GM10248 (cell line): ENCODE results near the gene UBE2E3.
"Not testable (repeated sequence)": the region's sequence is repeated elsewhere in the genome, so short reads cannot be mapped to it uniquely, and the experiment has no call there.

Experiments used
- CTCF ChIA-PET: fragments of 300-600 bp; sonication (Branson Sonifier 250); formaldehyde crosslinking; extraction: SDS; loops from one replicate; lab custom pipeline; 2021; ENCODE audit warnings: antibody characterized with exemption; lab: Yijun Ruan, JAX
- POLR2A ChIA-PET: fragments of 350-650 bp; sonication (Branson Sonifier 250); formaldehyde crosslinking; extraction: SDS; loops from one replicate; lab custom pipeline; 2020; ENCODE audit warnings: antibody characterized with exemption; lab: Yijun Ruan, JAX
- DNase-seq: peaks from one replicate; pipeline ENCODE4 v3.0.0; 2012; ENCODE audit errors: extremely low spot score
- TF ChIP-seq, protein P1 (sequence below): IDR thresholded peaks from 2 replicates; pipeline ENCODE4 v1.5.1; 2012; ENCODE audit warnings: mild to moderate bottlenecking, low read depth; ENCODE audit errors: extremely low read depth, missing control alignments, control extremely low read depth

The UBE2E3 gene

DNA sequence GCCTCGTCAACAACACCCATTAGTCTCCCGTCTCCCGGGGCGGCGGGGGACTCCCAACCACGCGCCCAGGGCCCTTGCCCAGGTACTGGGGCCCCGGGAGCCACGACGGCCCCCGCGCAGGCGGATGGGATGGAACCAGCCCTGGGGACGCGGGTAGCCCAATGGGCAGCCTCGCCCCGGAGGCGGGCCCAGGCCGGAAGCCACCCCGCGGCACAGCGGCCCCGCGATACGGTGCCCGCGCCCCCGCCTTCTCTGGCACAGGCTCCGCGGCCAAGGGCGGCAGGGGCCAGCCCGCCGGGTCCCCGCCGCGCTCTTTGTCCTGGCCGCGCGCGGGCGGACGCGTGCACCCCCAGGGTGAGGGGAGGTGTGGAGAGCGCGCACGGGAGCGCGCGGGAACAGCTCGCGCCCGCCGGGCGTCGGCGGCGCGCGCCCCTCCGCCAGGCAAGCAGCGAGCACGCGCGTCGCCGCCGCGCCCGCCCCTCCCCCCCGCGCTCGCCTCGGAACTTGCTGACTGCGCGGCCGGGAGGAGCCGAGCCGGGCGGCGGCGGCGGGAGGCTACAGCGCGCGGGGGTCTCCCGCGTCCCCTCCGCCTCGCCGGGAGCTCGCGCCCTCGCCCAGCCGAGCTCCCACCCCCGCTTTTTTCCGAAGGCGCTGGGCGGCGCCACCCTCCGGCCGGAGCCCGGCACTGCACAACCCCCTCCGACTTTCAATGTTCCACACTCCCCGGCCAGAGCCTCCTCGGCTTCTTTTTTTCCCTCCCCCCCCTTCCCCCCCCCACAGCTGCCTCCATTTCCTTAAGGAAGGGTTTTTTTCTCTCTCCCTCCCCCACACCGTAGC, at the start of gene UBE2E3:
TSS of gene UBE2E3 (plus strand) at position 500 of the 837 bp plus-strand sequence. CDS start 1,438 bp downstream, outside the sequence.
- POLR2A ChIA-PET, result interaction anchor here (0.6 to 0.8 kb wide), 4 partner anchors 20 to 934 kb away, joined by 3 to 4 read pairs (median 4); no protein-coding TSS in a partner anchor
- DNase-seq, result peak; percentile 81

DNA sequence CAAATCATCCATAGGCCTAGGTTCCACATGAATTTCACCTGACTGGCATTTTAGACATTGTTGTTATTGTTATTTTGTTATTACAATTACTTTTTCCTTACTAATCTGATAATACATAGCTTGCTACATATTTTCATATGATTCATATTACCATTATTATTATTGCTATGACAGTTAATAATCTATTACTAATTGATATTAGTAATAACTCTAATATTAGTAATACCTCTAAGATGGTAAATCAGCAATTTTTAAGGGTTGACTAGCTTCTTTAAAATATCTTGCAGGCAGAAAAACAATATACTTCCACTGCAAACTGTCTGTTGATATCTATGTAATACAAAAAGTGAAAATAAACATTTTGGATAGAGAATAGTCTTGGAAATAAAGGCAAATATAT, 48.6 kb upstream of the UBE2E3 start:
- CTCF ChIA-PET, result interaction anchor here (1.1 to 1.5 kb wide), 2 partner anchors 31 to 52 kb away, joined by 3 read pairs; no protein-coding TSS in a partner anchor
- POLR2A ChIA-PET, result no interaction called here
- TF ChIP-seq, protein P1, sequence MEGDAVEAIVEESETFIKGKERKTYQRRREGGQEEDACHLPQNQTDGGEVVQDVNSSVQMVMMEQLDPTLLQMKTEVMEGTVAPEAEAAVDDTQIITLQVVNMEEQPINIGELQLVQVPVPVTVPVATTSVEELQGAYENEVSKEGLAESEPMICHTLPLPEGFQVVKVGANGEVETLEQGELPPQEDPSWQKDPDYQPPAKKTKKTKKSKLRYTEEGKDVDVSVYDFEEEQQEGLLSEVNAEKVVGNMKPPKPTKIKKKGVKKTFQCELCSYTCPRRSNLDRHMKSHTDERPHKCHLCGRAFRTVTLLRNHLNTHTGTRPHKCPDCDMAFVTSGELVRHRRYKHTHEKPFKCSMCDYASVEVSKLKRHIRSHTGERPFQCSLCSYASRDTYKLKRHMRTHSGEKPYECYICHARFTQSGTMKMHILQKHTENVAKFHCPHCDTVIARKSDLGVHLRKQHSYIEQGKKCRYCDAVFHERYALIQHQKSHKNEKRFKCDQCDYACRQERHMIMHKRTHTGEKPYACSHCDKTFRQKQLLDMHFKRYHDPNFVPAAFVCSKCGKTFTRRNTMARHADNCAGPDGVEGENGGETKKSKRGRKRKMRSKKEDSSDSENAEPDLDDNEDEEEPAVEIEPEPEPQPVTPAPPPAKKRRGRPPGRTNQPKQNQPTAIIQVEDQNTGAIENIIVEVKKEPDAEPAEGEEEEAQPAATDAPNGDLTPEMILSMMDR, result no peak
- DNase-seq, result no peak

More for the DNA sequence above, at the start of gene UBE2E3:
- CTCF ChIA-PET, result interaction anchor here (0.8 to 4.1 kb wide), 22 partner anchors 10 to 915 kb away, joined by 3 to 53 read pairs (median 7); no protein-coding TSS in a partner anchor
- TF ChIP-seq, protein P1, result peak; percentile 78

DNA sequence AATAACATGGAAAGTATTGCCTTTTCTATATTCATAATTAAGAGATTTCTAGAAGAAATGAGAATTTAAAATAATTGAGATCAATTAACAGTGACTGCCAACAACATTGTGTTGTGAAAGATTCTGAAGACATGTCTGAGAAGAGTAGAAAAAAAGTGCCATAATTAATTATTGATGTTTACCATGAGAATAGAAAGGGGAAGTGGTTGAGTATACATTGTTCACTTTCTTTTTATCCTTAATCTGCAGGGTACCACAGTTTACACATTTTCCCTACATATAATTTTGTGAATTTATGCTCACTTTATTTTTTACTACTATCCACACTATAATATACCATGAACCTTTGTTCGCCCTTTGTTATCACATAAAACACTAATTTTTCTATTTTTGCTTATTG, 47.1 kb upstream of the UBE2E3 start:
- TF ChIP-seq, protein P1, result no peak
- ChIA-PET POLR2A (no interaction called here), CTCF (no interaction called here)
- DNase-seq, result no peak

DNA sequence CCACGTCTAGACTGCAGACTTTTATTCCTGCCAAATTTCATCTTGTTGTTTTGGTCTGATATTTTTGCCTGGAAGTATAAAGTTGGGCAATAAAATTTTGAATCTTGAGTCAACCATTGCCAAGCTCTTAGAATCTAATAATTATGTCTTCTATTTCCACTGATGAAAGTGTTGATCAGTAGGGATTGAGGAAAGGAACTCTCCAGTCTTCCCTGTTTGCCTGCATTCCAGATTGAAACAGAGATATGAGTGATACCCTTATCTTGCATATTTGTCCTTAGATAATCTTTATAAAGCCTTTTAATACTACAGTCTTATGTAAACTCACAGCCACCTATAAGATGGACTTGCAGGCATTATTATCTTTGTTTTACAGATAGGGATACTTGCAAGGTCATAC, 45.5 kb upstream of the UBE2E3 start:
- CTCF ChIA-PET, result interaction anchor here (1.3 kb wide), 2 partner anchors 14 to 30 kb away, joined by 3 read pairs; no protein-coding TSS in a partner anchor
- TF ChIP-seq, protein P1, result no peak
- DNase-seq, result no peak
- POLR2A ChIA-PET, result no interaction called here

DNA sequence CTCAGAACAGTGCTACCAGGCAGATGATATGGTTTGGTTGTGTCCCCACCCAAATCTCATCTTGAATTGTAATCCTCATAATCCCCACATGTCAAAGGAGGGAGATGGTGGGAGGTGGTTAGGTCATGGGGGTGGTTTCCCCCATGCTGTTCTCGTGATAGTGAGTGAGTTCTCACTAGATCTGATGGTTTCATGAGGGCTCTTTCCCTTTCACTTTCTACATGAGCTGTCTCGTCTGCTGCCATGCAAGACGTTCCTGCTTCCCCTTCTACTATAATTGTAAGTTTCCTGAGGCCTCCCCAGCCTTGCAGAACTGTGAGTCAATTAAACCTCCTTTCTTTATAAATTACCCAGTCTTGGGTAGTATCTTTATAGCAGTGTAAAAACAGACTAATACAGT, 42.9 kb upstream of the UBE2E3 start:
- DNase-seq, POLR2A ChIA-PET: not testable (repeated sequence)
- CTCF ChIA-PET, result interaction anchor here (1.2 to 2.5 kb wide), 2 partner anchors 11 to 13 kb away, joined by 3 to 13 read pairs; no protein-coding TSS in a partner anchor

DNA sequence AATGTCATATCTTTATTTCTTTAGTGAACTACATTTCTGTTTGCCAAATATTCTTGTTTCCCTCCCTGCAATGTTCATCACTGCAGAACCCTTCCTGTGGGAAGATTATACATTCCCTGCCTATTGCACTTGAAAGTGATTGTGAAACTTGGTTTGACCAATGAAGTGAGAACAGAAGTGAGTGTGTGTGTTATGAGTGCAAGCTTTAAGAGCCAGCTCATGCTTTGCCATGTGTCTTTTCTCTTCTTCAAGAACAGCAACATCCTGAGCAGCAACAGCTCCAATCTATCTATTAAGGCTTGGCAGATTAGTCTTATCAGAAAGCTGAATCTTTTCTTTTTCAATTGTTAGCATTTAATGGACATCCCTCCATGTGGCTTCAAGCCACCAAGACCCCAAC, 42.0 kb upstream of the UBE2E3 start:
- ChIA-PET CTCF (interaction anchor here (1.2 to 2.5 kb wide), 3 partner anchors 10 to 25 kb away, joined by 3 to 13 read pairs (median 3); no protein-coding TSS in a partner anchor), POLR2A (no interaction called here)
- DNase-seq, result no peak
- TF ChIP-seq, protein P1, result no peak
